ENCODE results near the gene ZNF865. TPM values are rescaled to one million over a fixed set of nuclear protein-coding genes. Genes with fewer than 3 reads are reported as not detected.

The ZNF865 gene
- total RNA-seq, 1 donor from 2014 or later, result 18.9 TPM

DNA sequence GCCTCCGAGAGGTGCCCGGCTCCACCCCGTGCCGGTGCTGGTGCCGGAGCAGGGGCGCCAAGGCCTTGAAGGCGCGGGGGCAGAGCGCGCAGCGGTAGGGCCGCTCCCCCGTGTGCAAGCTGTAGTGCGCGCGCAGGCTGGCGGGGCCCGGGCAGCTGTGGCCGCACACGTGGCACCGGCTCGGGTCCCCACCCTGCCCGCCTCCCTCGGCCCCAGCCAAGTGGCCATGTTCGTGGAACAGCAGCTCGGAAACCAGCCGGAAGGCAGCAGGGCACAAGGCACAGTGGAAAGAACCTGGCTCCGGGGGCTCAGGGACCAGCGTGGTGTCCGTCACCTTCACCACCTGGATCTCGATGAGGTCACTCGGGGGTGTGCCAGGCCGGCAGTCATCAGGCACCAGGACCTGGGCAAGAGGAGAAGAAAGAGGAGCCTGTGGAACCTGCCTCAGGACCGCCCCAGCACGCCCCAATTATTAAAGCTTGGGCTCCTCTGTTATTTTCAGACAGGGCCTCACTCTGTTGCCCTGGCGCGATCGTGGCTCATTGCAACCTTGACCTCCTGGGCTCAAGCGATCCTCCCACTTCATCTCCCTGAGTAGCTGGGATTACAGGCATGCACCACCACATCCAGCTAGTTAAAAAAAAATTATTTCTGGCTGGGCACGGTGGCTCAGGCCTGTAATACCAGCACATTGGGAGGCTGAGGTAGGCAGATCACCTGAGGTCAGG is 17.0 kb downstream of the ZNF865 start:
- no peak for ATAC-seq (ENCODE audit: low read depth)
- ChIA-PET CTCF (interaction anchor here (1.8 kb wide), 1 partner anchor 9 kb away, joined by 4 read pairs; no protein-coding TSS in a partner anchor), POLR2A (interaction anchor here (0.5 to 1.0 kb wide), 5 partner anchors 12 to 34 kb away, joined by 3 to 8 read pairs (median 3); partner anchors contain the start of genes FIZ1 and ZNF865)
- no peaks in the 10 kb centered on the region for H3K27me3 Mint-ChIP-seq
- H3K27ac Mint-ChIP-seq, result no peak overlapping the region
- H3K4me1 Mint-ChIP-seq, result peaks cover 17% of the 10 kb centered on the region
- H3K4me3 Mint-ChIP-seq, result no peak overlapping the region
- intact Hi-C loops (cut with micrococcal nuclease), result no loop called here
- no peak for DNase-seq
- TF ChIP-seq, protein P1, sequence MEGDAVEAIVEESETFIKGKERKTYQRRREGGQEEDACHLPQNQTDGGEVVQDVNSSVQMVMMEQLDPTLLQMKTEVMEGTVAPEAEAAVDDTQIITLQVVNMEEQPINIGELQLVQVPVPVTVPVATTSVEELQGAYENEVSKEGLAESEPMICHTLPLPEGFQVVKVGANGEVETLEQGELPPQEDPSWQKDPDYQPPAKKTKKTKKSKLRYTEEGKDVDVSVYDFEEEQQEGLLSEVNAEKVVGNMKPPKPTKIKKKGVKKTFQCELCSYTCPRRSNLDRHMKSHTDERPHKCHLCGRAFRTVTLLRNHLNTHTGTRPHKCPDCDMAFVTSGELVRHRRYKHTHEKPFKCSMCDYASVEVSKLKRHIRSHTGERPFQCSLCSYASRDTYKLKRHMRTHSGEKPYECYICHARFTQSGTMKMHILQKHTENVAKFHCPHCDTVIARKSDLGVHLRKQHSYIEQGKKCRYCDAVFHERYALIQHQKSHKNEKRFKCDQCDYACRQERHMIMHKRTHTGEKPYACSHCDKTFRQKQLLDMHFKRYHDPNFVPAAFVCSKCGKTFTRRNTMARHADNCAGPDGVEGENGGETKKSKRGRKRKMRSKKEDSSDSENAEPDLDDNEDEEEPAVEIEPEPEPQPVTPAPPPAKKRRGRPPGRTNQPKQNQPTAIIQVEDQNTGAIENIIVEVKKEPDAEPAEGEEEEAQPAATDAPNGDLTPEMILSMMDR (IDR thresholded peaks at IDR 0.05), result no peak
- peaks cover 18% of the 10 kb centered on the region for H3K36me3 Mint-ChIP-seq (ENCODE audit: low read depth)
- no peaks in the 10 kb centered on the region for H3K9me3 Mint-ChIP-seq

DNA sequence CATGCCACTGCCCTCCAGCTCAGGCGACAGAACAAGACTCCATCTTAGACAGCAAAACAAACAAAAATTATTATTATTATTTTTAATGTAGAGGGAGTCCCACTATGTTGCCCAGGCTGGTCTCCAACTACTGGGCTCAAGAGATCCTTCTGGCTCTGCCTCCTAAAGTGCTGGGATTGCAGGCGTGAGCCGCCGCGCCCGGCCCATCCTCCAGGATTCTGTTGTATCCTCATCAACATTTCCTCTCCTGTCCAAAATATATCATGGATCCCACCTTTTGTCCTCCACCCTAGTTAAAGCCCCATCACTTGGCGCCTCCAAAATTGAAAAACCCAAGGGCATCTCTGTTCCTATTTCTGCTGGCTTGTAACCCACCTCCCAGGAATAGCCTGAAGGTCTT is 17.7 kb downstream of the ZNF865 start:
- POLR2A ChIA-PET, result interaction anchor here (0.5 to 4.0 kb wide), 7 partner anchors 11 to 146 kb away, joined by 3 to 53 read pairs (median 8); partner anchors contain the start of genes CCDC106, FIZ1, ZNF524 and ZNF865
- intact Hi-C loops (cut with micrococcal nuclease), result no loop called here
- TF ChIP-seq, protein P1 (IDR thresholded peaks at IDR 0.05), result no peak
- Mint-ChIP-seq H3K27ac (no peak overlapping the region), H3K27me3 (no peaks in the 10 kb centered on the region), H3K36me3 (ENCODE audit: low read depth) (peaks cover 14% of the 10 kb centered on the region), H3K4me1 (peaks cover 17% of the 10 kb centered on the region), H3K4me3 (no peak overlapping the region), H3K9me3 (no peaks in the 10 kb centered on the region)
- no peak for DNase-seq
- CTCF ChIA-PET, result interaction anchor here (1.8 kb wide), 1 partner anchor 8 kb away, joined by 4 read pairs; no protein-coding TSS in a partner anchor
- no peak for ATAC-seq (ENCODE audit: low read depth)

DNA sequence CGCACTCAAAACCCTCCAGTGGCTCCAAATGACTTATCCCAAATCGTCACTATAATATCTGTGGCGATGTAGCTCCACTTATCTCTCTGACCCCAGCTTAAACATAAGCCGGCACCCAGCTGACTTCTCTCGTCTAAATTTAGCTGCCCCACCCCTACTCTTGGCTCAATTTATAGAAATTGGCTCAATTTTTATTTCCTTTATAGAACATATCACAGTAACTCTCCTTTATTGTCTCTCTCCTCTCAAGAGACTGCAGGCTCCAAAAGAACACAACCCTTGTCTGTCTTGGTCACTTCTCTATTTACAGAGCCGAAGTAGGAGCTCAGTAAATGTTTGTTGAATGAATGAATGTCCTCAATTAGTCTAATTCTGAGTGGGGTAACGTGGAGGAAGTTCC is 18.1 kb downstream of the ZNF865 start:
- POLR2A ChIA-PET, result interaction anchor here (0.5 to 4.0 kb wide), 7 partner anchors 11 to 147 kb away, joined by 3 to 53 read pairs (median 18); partner anchors contain the start of genes CCDC106, FIZ1, U2AF2 and ZNF524
- ATAC-seq (ENCODE audit: low read depth) (no peak), DNase-seq (no peak)
- Mint-ChIP-seq H3K27me3 (no peaks in the 10 kb centered on the region), H3K4me3 (no peak overlapping the region), H3K4me1 (peaks cover 17% of the 10 kb centered on the region), H3K9me3 (no peaks in the 10 kb centered on the region), H3K36me3 (ENCODE audit: low read depth) (peaks cover 14% of the 10 kb centered on the region), H3K27ac (peak overlapping the region; percentile 97)
- CTCF ChIA-PET, result interaction anchor here (1.8 kb wide), 1 partner anchor 8 kb away, joined by 4 read pairs; no protein-coding TSS in a partner anchor
- intact Hi-C loops (cut with micrococcal nuclease), result no loop called here
- TF ChIP-seq, protein P1 (IDR thresholded peaks at IDR 0.05), result no peak

DNA sequence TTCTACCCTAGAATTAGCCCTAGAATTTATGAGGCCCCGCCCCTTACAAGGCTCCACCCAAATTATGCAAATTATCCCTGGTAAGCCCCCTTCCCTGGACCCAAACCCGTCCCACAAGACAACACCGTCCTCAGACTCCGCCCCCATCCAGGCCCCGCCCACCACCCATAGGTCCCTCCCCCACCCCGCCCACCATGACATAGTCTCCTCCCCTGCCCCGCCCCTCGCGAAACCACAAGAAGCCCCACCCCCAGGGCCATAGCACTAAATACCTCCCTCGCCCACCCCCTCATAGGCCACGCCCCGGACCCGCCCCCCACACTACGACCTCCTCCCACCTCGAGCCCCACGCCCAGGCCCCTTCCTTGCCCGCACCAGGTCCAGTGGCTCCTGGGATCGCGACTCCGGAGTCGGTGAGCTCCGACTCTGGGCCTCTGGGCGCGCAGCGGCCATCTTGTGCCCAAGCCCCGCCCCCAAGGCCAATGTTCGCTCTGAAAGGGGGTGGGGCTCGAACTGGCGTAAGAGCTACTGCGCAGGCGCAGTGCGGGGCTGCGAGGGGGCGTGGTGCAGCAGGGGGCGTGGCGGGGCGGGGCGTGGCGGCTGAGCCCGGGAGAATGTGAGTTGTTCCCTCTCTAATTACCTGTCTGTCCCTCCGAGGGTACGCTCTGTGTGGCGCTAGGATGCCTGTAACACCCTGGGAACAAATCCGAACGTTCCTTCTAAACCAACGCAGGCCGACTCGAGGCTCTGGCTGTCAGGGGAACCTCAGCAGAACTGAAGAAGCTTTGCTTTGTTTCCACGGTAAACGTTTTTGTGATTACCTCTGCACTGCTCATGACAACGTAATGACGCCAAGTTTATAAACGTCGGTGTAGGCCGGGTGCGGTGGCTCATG is 18.9 kb downstream of the ZNF865 start, which contains the start of gene ZNF784:
ZNF784 (minus strand) TSS at position 458 of the 895 bp plus-strand sequence; CDS start at position 453, 5 bp downstream.
- peaks cover 17% of the 10 kb centered on the region for H3K4me1 Mint-ChIP-seq
- ChIA-PET CTCF (interaction anchor here (0.8 to 2.2 kb wide), 7 partner anchors 9 to 157 kb away, joined by 3 to 12 read pairs (median 4); partner anchors contain the start of gene ZNF865), POLR2A (interaction anchor here (0.6 to 4.0 kb wide), 21 partner anchors 8 to 543 kb away, joined by 3 to 53 read pairs (median 5); partner anchors contain the start of genes CCDC106, FIZ1, PPP6R1 and U2AF2)
- peak; percentile 93 for DNase-seq
- H3K4me3 Mint-ChIP-seq, result peak within 1 kb of the TSS; percentile 94
- peak within 1 kb of the TSS; percentile 97 for H3K27ac Mint-ChIP-seq
- TF ChIP-seq, protein P1 (IDR thresholded peaks at IDR 0.05), result no peak
- H3K36me3 Mint-ChIP-seq (ENCODE audit: low read depth), result peaks cover 14% of the 10 kb centered on the region
- intact Hi-C loops (cut with micrococcal nuclease), result loop anchor here (1.0 to 2.0 kb wide), 6 partner anchors 19 to 240 kb away; partner anchors contain the start of genes FIZ1, ISOC2, RPL28 and TMEM238
- H3K27me3 Mint-ChIP-seq, result no peaks in the 10 kb centered on the region
- peak; percentile 85 for ATAC-seq (ENCODE audit: low read depth)
- H3K9me3 Mint-ChIP-seq, result no peaks in the 10 kb centered on the region
